Measurements from ENCODE around the gene MYH2.

The MYH2 gene

DNA sequence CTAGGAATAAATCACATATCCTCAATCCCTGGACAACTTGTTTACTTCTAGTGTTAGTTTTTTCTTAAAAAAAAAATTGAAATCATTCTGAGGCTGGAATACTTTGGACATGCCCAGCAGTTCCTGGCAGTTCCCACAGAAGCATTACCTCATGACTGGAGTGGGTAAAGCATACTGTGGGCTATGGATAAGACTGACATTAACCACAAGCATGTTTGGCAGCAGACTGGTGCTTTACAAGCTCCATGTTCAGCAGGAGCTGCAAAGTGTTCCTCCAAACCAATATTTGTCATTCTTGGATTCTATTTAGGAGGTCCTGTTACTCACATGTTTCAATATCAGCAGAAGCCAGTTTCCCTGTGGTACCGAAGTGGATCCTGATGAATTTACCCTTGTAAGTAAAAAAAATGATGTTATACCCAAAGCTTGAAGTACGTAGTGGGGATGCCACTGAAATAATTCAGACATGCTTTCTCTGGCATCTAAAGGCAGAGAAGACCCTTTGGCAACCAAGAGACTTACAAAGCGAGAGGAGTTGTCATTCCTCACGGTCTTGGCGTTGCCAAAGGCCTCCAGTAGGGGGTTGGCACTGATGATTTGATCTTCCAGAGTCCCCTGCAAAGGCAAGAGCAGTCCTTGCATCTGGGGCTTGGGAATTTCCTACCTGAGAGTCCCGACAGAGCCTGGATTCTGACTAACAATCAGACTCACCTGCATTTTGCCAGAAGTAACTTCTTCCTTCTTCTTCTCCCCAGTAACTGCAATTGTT lies 36.0 kb downstream of the MYH2 start:
- DNase-seq: no peak

DNA sequence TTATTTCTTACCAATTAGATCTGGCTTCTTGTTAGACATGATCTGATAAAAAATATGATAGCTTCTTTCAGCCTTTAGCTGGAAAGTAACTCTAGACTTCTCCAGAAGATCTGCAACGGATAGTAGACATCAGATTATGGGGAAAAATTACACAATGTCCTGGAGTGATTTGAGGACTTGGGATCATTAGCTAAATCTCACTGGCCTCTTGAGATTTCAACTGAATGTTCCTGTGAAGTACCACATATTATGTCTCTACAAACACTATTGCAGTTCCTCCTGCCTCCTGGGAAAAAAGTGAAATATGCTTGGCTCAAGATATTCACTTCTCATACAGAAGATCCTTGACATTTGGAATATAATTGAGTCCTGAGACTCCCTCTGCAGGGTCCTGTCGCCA lies 36.6 kb downstream of the MYH2 start:
- DNase-seq: no peak

DNA sequence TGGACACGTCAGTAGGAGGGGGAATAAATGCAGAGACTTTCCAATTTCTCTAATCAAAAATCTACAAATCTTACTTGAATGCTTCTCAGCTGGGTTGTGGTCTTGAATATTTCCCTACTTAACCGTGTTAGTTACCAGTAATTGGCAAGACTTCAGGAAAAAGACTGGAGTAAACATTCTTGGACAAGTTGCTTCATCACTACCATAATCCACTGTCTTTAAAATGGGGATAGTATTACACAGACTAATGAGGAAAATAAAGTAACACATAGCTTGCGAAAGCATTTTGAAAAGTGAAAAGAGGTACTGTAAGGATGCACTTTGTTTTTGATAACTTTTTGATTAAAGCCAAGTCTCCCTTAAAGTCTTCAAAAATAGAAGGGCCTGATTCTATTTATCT lies 49.5 kb downstream of the MYH2 start:
- DNase-seq: no peak

DNA sequence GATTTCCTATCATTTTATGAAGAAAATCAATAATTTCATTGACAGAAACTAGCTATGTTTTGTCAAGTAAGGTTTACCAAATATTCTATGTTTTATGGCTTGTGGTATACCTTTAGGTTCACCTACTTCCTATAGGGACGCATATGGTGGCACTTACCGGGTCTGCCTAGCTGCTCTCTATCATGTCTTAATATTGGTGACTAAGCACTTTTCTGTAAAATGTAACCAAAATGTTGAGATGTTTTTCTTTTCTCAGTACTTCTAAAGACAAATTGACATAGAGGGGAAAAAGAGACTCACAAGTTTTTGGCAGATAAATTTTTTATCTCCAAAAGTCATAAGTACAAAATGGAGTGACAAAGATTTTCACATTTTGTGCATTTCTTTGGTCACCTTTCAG lies 57.5 kb downstream of the MYH2 start:
- DNase-seq: no peak

DNA sequence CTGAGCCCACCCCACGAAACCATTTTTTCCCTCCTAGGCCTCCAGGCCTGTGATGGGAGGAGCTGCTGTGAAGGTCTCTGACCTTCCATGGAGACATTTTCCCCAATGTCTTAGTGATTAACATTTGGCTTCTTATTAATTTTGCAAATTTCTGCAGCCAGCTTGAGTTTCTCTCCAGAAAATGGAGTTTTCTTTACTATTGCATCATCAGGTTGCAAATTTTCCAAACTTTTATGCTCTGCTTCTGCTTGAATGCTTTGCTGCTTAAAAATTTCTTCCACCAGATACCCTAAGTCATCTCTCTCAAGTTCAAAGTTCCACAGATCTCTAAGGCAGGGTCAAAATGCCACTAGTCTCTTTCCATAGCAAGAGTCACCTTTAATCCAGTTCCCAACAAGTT lies 67.2 kb downstream of the MYH2 start:
- DNase-seq: no peak

DNA sequence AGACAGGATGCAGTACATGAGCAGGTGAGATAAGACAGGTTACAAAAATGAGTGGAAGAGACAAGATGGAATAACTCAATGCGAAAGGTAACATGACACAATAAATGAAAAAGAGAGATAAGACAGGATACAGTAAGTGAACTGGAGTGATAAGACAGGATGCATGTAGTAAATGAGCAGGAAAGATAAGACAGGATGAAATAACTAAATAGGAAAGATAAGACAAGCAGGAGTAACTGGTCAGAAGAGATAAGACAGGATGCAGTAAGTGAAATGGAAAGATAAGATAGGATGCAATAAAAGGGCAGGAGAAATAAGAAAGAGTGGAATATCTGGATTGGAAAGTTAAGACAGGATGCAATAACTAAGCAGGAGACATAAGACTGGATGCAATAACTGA lies 71.8 kb downstream of the MYH2 start:
- DNase-seq: no peak

DNA sequence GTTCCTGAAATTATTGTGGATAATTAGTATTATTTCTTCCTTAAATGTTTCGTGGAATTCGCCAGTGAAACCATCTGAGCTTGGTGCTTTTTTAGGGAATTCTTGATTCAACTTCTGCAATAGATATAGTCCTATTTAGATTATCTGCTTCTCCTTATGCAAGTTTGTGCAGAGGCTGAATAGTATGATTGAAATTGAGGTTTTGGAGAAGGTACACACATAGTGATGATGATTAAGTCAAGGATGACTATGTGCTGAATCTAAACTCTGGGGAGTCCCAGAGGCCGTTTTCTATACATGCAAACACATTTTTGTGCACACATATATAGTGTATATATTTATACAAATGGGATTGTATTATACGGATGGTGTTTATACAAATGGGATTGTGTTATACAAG lies 74.9 kb downstream of the MYH2 start:
- DNase-seq: no peak

DNA sequence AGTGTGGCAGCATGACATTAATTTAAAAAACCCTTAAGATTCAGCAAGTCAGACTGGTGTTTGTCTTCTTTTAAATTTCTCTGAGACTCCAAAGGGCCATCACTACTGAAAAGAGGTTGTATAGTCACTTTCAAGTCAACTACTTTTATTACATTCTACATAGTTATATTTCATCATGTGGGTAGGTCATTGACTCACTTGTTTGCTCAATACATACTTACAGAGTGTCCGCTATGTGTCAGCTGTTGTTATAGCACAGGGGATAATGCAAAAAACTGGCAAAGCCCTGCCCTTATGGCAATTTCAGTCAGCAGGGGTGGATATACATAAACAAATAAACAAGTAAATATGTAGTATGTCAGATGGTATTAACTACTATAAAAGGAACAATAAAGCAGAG lies 77.6 kb downstream of the MYH2 start:
- no peak for DNase-seq

All from Kasumi-1 (cell line).